ENCODE results near the gene AGRN. TPM values are rescaled to one million over a fixed set of nuclear protein-coding genes. Genes with fewer than 3 reads are reported as not detected.

The AGRN gene
- total RNA-seq, 1 experiment from 2014 or later = 446 TPM

DNA sequence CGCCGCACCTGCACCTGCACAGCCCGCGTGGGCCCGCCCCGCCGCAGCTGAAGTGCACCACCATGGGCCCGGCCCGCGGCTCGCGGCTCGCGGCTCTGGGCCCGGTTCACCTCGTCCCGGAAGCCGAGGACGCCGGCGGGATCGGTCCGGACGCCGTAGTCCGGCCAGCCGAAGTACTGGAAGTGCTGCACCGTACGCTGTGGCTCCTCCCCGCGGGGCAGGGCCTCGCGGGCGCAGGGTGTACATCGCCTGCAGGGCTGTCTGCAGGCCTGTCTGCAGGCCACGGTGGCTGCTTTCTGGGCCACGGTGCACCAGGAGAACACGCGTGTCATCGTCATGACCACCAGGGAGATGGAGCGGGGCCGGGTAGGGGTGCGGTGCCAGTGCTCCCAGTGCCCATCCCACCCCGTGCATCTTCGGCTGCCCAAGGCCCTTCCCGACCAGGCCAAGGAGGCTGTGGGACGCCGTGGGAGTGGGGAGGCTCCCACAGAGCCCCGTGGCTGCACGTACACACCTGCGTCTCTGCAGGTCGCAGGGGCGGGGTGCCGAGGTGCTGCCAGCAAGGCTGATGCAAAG, 47.5 kb downstream of the AGRN start:
- Mint-ChIP-seq H3K4me1 (ENCODE audit: low read depth, unreplicated experiment) (no peaks in the 10 kb centered on the region), H3K36me3 (ENCODE audit: insufficient read depth, unreplicated experiment) (peaks cover 82% of the 10 kb centered on the region), H3K4me3 (ENCODE audit: low read depth, unreplicated experiment) (peak overlapping the region; percentile 85), H3K9me3 (ENCODE audit: low read depth, unreplicated experiment) (no peaks in the 10 kb centered on the region), H3K27me3 (ENCODE audit: unreplicated experiment) (no peaks in the 10 kb centered on the region), H3K27ac (ENCODE audit: unreplicated experiment) (no peak overlapping the region)
- CTCF ChIA-PET = no interaction called here
- no peak for DNase-seq
- no TSS peak for BruUV-seq (replicated peaks)
- TF ChIP-seq, protein P1, sequence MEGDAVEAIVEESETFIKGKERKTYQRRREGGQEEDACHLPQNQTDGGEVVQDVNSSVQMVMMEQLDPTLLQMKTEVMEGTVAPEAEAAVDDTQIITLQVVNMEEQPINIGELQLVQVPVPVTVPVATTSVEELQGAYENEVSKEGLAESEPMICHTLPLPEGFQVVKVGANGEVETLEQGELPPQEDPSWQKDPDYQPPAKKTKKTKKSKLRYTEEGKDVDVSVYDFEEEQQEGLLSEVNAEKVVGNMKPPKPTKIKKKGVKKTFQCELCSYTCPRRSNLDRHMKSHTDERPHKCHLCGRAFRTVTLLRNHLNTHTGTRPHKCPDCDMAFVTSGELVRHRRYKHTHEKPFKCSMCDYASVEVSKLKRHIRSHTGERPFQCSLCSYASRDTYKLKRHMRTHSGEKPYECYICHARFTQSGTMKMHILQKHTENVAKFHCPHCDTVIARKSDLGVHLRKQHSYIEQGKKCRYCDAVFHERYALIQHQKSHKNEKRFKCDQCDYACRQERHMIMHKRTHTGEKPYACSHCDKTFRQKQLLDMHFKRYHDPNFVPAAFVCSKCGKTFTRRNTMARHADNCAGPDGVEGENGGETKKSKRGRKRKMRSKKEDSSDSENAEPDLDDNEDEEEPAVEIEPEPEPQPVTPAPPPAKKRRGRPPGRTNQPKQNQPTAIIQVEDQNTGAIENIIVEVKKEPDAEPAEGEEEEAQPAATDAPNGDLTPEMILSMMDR (IDR thresholded peaks at IDR 0.05; ENCODE audit: unreplicated experiment) = no peak
- intact Hi-C loops (cut with micrococcal nuclease; ENCODE audit: unreplicated experiment) = no loop called here

DNA sequence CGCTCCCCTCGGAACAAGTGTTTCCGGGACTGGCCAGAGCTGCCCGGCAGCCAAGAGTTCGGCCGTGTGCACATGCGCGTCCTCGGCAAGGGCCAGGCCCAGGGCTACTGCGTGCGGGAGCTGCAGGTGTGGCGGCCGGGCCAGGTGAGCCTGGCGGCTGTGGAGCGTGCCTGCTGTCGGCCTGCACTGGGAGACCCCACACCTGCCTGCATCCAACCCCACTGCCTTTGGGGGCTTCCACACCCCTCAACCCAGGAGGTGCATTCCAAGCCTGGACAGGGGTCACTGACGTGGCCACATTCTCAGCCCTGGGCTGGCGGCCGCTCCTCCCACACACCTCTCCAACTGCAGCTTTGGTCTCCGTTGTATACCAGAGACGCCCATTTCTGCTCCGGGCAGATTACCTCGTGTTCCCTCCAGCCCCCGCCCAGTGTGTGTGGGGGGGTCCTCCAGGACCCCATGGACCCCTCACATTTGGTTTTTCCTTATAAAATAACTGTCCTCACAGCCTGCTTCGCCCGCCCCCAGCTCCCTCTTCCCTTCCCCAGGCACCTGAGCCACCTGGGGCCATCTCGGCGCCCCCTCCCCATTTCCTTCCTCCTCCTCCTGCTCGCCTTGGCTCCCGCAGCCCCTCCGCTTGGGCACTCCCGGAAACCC, 48.1 kb downstream of the AGRN start:
- intact Hi-C loops (cut with micrococcal nuclease; ENCODE audit: unreplicated experiment) = no loop called here
- peak overlapping the region; percentile 44 for H3K27ac Mint-ChIP-seq (ENCODE audit: unreplicated experiment)
- no peaks in the 10 kb centered on the region for H3K9me3 Mint-ChIP-seq (ENCODE audit: low read depth, unreplicated experiment)
- H3K36me3 Mint-ChIP-seq (ENCODE audit: insufficient read depth, unreplicated experiment) = peaks cover 82% of the 10 kb centered on the region
- TF ChIP-seq, protein P1 (IDR thresholded peaks at IDR 0.05; ENCODE audit: unreplicated experiment) = no peak
- DNase-seq = no peak
- H3K27me3 Mint-ChIP-seq (ENCODE audit: unreplicated experiment) = no peaks in the 10 kb centered on the region
- CTCF ChIA-PET = no interaction called here
- BruUV-seq (replicated peaks) = no TSS peak
- no peaks in the 10 kb centered on the region for H3K4me1 Mint-ChIP-seq (ENCODE audit: low read depth, unreplicated experiment)
- H3K4me3 Mint-ChIP-seq (ENCODE audit: low read depth, unreplicated experiment) = peak overlapping the region; percentile 85

DNA sequence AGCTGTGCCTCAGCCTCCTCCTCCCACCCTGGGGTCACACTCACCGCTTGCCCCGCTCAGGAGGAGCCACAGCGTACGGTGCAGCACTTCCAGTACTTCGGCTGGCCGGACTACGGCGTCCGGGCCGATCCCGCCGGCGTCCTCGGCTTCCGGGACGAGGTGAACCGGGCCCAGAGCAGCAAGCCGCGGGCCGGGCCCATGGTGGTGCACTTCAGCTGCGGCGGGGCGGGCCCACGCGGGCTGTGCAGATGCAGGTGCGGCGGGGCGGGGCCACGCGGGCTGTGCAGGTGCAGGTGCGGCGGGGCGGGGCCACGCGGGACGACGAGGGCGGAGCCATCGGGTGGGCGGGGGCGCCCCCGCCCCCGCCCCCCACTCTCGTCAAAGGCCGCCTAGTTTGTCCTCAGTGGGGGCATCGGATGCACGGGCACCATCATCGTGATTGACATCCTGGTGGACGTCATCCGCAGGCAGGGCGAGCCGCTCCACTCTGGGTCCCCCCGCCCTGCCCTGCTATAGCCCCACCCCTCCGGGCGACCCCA, 48.7 kb downstream of the AGRN start:
- no peaks in the 10 kb centered on the region for H3K27me3 Mint-ChIP-seq (ENCODE audit: unreplicated experiment)
- CTCF ChIA-PET = interaction anchor here (0.9 kb wide), 1 partner anchor 221 kb away, joined by 5 read pairs; no protein-coding TSS in a partner anchor
- H3K4me1 Mint-ChIP-seq (ENCODE audit: low read depth, unreplicated experiment) = no peaks in the 10 kb centered on the region
- intact Hi-C loops (cut with micrococcal nuclease; ENCODE audit: unreplicated experiment) = no loop called here
- BruUV-seq (replicated peaks) = no TSS peak
- H3K9me3 Mint-ChIP-seq (ENCODE audit: low read depth, unreplicated experiment) = no peaks in the 10 kb centered on the region
- H3K27ac Mint-ChIP-seq (ENCODE audit: unreplicated experiment) = peak overlapping the region; percentile 44
- TF ChIP-seq, protein P1 (IDR thresholded peaks at IDR 0.05; ENCODE audit: unreplicated experiment) = no peak
- DNase-seq = peak; percentile 80
- H3K4me3 Mint-ChIP-seq (ENCODE audit: low read depth, unreplicated experiment) = peak overlapping the region; percentile 85
- peaks cover 81% of the 10 kb centered on the region for H3K36me3 Mint-ChIP-seq (ENCODE audit: insufficient read depth, unreplicated experiment)

- no TSS peak for BruUV-seq (replicated peaks)
- H3K4me1 Mint-ChIP-seq (ENCODE audit: low read depth, unreplicated experiment) = no peaks in the 10 kb centered on the region
- H3K9me3 Mint-ChIP-seq (ENCODE audit: low read depth, unreplicated experiment) = no peaks in the 10 kb centered on the region
- peak; percentile 92 for DNase-seq
- intact Hi-C loops (cut with micrococcal nuclease; ENCODE audit: unreplicated experiment) = no loop called here
- CTCF ChIA-PET = interaction anchor here (0.6 to 1.0 kb wide), 3 partner anchors 10 to 221 kb away, joined by 5 to 6 read pairs (median 6); partner anchors contain the start of gene PLEKHN1
- no peaks in the 10 kb centered on the region for H3K27me3 Mint-ChIP-seq (ENCODE audit: unreplicated experiment)
- H3K27ac Mint-ChIP-seq (ENCODE audit: unreplicated experiment) = no peak overlapping the region
- TF ChIP-seq, protein P1 (IDR thresholded peaks at IDR 0.05; ENCODE audit: unreplicated experiment) = no peak
- H3K4me3 Mint-ChIP-seq (ENCODE audit: low read depth, unreplicated experiment) = peak overlapping the region; percentile 85
- peaks cover 81% of the 10 kb centered on the region for H3K36me3 Mint-ChIP-seq (ENCODE audit: insufficient read depth, unreplicated experiment)
Observed at GRCh38 chr1:1069056-1069710, 49.3 kb downstream of the AGRN start.
